HG03354 (cell line): Measurements from ENCODE around the gene OGDH.

Experiments
- ATAC-seq: cut with Tn5 transposase; IDR thresholded peaks from one replicate; pipeline ENCODE4 v1.9.1; 2021; ENCODE audit warnings: mild to moderate bottlenecking; ENCODE audit not compliant: unreplicated experiment, poor library complexity, severe bottlenecking

Gene OGDH

DNA sequence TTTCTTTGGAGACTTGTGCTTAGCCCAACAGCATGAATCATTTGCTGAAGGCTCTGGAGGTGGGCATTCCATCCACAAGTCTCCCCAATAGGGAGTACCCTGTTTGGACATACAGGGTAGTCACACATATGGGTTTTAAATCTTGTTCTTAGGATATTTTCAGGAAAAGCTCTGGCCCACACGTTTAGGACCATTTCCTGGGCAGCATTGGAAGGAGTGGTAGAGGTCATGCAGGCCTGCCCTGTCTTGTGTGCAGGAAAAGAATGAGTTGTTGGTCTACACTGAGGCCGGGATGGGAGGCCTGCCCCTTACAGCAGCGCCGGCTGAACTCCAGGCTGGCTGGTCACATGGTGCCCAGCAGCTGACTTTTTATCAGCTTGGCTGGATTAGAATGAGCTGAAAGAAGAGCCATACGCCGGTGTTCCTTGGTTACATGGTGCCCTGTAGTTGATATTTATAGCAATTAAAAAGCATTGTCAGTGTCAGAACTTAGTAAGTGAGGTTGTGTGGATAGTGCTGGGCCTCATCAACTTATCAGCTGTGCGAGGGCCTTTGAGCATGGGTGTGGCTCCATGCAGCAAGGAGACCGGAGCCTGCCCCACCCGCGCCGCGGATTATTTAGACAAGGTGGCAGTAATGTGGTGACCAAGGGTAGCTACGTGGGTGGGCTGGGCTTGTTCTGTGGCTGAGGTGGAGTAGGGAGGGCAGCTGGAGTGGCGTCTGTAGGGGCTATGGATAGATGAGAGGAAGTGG, 28.6 kb downstream of the OGDH start:
- ATAC-seq, result no peak

DNA sequence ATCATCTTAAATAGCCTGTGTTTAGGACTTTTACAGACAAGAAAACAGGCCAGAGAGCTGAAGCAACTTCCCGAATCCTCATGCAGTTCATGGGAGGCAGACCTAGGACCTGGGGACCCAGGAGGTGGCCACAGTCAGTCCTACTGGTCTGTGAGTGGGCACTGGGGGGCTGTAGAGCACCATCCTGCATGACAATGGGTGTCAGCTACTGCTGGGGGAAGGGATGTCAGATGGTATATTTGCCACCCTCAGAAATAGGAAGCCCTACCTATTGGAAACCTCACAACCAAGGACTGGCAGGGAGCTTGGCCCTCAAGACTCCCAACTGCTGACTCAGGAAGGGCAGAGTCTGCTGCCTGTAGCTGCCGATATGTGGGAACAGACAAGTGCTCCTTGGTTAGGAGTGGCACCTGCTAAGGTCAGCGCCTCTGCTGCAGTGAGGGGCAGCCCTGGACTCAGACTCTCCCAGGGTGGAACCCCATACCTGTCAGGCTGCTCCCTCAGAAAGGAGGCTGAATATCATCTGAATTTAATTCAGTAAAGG, 29.7 kb downstream of the OGDH start:
- ATAC-seq, result no peak

DNA sequence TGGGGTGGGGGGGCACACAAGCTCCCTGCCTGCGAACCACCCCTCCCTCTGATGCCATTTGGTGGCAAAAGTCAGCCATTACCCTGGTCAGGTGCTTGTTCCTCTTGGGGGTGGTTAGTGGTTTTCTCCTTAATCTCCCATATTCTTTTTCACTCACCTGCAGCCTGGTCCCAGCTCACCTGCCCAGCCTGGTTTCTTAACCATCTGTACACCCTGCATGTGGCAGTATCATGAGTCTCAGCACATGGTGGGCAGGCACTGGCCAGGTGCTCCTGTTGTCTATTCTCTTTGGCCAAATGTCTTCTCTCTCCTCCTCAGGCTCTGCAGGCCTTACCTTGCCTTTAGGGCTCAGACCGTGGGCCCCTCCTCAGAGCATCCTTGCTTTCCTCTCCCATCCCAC, 30.5 kb downstream of the OGDH start:
- ATAC-seq, result no peak

DNA sequence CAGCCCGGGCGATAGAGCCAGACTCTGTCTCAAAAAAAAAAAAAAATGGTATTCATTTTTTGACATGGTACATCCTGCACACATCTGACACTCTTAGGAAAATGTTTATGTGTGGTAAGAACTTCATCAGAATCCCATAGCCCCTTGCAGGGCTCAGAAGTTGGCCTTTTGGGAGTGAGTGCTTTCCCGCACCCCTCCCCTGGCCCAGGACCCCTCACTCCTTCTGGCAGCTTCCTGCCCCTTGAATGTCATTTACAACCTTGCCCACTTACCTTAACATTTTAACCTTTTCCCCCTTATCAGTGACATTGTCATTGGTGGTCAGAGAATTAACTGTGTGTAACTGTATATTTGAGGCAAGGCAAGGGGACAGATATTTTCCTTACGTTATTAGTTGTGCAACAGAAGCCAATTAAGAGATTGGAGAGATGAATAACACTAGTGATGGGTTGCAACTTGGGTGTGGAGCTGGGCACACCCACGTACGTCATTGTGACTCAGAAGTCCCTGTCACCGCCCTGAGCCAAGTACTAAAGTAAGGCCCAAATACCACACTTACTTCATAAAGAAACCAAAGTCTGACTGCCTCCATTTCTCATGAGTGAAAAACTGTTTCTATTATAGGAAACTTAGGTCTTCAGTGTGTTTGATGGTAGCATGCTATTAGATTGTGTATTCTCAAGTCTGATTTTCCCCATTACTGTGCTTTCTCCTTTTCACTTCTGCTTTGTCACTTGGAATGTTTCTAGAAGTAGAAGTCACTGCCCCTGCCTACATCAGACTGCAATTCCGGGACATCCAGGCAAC, 31.6 kb downstream of the OGDH start:
- peak; percentile 47 for ATAC-seq

DNA sequence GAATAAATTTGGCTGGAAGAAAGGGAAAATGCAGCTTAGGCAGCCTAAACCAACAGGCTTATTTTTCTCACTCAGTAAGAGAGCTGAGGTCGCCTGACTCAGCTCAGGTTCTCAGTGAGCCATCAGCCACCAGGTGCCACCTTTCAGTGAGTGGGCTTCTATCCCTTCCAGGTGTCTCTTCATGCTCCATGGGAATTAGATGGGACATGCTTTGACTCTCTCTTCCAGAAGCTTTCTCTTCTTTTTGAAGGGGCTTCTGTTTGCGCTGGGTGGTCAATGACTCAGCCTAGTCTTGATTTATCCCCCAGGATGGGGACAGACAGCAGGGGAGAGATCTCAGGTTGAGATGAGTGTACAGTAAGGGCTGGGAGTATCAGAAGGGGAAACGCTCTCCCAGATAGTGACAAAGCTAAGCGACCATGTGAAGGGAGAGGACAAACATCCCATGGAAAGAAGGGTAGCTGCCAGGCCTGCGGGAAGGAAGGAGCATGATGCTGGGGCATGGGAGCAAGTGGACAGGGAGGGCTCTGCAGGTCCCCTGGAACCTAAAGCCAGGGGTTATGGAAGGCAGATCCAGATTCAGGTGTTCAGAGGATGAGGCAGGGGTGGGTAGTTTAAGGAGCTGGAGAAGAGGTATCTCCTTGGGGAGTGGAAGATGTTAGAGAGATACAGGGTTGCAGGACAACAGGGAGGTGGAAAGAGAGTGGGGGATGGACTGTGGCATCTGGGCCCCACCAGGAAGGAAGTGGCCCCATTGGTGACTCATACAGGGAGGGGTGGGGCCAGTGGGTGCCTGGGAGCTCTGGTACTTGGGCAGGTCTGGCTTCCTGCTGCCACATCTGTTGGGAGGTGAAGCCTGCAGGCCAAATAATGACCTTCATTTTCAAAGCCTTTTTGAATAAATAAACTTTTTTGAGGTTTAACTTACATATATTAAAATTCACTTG, 32.5 kb downstream of the OGDH start:
- ATAC-seq, result peak; percentile 87

DNA sequence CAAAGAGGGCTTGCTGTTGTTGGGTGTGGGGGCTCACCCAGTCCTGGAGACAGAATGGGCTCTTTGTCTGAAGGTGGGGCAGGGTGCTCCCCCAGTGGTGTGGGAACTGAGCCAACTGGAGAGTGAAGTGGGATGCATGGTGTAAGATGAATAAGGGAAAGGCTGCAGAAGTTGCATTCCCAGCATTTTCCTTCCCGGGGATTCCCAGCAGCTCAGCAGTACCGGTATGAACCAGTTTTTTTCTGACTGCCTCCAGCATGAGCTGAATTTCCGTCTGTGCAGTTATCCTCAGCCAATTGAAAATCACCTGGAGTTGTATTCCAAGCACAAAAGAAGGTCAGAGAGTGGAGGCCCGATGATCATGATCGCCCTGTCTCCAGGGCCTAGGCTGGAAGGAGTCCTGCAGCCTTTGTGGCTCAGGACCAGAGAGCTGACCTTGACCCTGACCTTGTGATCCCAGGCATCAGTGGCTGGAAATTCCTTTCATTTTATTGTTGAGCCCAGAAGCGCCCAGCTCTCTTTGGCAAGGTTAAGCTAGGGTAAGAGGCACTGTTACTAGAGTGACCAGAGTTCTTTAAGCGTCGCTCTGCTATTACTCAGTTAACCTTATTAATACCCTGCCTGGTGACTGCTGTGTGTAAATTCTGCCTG, 33.4 kb downstream of the OGDH start:
- ATAC-seq, result no peak

DNA sequence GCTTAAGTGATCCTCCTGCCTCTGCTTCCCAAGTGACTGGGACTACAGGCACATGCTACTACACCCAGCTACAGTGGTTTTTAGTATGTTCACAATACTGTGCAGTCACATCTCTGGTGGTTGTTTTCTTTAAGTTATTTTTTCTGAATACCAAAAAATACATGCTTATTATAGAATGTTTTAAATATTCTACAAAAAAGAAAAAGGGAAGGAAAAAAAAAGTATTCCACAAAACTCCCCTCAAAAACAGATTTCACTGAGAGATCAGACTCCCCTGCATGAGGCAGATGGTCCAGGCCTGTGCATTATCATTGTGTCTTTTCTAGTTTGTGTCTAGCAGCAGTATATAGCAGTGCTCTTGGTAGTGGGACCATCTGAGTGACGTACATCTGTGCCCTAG, 36.8 kb downstream of the OGDH start:
- no peak for ATAC-seq

DNA sequence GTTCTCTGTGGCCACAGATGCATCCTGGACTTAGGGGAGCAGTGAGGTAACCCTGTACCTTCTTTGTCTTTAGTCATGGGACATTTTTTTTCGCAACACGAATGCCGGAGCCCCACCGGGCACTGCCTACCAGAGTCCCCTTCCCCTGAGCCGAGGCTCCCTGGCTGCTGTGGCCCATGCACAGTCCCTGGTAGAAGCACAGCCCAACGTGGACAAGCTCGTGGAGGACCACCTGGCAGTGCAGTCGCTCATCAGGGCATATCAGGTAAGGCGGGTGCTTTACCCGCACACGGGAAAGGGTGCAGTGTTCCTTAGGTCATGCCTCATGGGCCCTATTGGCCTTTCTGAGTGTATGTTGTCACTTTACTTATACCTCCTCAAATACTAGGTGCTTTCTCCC, 38.8 kb downstream of the OGDH start:
- no peak for ATAC-seq

DNA sequence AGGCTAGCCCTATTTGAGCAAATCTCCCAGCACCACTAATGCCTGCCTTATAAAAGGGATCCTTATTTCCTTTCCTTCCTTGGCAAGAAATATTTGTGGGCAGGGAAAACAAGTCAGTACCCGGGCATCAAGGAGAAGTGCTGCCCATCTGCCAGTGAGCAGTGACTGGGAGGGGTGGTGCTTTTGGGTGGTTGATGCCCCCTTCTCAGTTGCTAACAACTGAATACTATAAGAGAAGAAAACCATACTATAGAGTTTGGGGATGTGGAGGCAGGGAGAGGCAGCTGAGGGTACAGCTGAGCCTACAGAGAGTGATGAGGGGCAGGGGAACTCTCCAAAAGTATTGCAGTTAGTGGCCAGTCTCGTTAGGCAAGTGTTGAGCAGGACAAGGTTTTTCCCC, 39.3 kb downstream of the OGDH start:
- no peak for ATAC-seq

DNA sequence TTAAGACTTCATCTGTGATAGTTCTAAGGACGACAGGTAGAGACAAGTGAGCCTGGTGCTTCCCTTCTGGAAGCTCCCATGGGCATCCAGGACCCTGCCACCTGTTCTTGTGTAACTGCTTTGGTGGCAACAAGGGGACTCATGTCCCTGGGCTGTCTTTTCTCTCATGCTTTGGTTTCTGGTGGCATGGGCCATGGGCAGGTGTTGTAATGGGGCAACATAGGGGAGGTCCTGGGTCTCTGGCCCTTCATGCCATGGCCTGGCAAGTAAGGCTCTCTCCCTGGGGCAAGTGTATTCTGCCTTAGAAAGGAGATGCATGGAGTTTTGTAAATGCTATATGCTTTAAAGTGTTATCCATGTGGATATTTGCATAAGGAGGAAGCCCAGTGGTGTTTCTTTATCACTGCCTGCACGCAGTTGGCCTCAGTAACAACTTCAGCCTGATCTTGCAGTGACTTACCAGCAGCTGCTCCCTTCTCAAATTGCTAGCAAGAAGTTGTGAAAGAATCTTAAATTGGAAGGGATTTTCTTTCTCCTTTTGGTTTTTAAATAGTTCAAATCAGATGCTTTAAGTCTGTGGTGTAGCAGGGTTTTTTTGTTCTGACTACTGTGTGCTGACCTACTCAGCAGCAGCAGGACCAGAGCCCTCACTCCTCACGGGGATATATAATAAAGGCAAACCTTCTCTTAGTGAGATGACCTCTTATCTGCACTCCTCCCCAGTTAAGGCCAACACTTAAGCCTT, 39.9 kb downstream of the OGDH start:
- ATAC-seq, result no peak

DNA sequence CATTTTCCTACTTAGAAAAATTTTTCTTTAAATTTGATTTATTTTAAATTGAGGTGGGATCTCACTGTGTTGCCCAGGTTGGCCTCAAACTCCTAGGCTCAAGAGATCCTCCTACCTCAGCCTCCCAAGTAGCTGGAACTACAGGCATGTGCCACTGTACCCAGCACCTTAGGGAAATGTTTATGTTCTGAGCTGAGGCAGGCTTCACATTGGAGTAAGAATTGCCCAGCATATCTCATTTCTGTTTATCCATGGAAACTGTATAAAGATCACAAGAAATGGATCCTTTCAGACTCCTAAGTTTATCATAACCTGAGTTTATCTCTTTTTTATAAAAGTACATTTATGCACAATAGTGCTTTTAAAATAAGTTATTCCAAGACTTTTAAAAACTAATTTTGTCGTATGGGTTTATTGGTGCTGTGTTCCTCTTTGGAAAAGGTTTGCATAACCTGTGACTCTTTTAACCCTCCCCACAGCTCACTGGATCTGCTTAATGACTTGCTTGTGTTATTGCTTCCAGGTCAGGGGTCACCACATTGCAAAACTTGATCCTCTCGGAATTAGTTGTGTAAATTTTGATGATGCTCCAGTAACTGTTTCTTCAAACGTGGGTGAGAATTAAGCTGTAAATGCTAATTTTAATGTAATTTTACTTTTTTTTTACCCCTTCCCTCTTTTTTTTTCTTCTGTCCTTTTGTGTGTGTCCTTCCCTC, 40.7 kb downstream of the OGDH start:
- no peak for ATAC-seq

DNA sequence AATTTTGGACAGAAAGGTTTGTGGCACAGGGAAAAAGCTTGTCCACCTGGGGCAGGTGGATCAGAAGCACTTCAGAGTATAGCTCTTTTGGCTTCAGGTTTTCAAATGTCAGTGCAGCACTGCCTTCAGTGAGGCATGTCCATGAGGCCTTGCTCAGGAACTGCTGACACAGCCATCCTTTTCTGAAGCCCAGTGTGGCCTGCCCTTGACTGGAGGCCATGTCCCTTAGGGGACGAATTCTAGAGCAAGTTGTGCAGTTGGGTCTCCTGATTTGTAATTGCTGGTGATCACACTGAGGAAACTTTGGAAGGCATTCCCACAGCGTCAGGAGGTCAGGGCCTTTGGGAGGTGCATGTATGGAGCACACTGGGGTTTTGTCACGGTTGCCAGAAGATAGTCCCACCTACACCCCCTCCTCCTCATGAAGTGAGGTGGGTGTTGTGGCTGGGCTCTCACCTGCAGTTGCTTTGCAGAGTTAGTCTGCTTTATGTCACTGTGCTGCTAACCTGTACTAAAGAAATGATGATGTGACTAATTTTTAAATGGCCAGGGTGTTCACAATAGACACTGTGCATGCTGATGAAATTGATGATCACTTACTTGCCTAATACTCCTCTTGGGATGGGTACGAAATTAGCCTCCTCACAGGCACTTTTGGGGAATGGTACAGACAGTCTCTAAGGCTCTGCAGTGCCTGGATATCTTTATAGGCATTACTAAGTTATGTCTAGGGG, 41.7 kb downstream of the OGDH start:
- no peak for ATAC-seq

DNA sequence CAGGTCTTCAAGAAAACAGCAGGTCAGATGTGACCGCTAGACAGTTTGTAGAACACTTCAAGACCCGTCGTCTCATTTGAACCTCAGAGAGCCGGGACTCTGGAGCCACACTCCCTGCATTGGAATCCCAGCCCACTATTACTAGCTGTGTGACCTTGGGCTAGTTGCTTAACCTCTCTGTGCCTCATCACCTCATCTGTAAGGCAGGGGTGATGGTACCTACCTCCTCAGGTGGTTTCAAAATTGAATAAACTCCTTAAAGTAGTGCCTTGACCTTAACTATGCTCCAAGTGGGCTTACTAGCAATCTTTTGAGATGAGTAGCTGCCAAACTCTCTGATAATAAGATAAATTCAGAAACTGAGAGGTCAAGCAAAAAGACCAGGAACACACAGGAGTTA, 43.8 kb downstream of the OGDH start:
- ATAC-seq, result no peak

DNA sequence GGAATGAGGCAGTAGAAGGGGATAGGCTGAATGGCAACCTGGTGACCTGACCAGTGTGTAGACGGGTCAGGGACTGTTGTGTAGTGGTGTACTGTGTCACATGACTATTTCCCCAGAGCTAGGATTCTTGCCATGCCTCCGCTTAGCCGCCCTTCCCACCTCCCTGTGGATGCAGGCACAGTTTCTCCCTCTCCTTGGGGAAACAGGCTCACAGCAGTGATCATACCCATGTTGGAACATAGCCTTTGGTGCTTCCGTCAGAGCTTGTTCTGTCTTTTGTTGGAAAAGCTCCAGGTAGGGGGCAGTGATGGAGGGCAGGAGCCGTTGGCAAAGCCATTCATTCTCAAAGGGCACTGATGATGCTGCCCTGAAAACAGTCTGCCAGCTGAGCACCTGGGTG, 44.3 kb downstream of the OGDH start:
- no peak for ATAC-seq

DNA sequence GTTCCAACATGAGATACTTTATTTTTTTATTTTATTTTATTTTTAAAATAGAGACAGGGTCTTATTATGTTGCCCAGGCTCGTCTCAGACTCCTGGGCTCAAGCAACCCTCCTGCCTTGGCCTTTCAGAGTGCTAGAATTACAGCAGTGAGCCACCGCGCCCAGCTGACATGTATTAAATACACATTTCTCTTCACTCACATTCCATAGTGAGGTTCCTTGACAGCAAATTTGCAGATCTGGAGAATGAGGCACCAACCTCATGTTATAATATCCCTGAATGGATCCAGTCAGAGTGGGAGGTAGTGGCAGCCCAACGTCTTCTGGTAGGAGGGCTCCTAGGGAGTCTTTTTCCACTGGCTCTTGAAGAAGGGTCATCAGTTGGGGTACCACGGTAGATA, 46.1 kb downstream of the OGDH start:
- ATAC-seq, result no peak

DNA sequence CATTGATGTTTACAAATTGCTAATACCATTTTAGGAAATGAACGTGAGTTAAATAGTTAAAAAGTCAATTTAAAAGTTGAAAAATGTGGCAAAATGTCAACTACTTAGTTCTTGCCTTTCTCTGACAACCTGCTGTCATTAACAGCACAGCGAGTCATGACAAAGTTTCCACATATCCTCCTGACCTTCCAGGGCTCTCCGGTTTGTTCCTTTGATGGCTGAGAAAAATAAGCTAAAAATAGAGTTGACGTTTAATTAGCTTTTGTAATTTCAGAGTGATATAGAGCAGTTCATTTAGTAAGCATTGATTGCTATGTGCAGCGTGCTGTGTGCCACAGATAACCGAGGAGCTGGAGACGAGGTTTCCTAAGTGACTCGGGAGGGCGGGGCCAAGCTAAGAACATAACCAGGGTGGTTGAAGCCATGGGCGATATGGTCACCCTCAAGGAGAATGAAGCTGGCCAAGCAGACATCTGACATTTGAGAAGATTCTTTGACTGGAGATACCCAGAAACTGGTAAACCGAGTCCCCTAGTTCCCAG, 47.9 kb downstream of the OGDH start:
- no peak for ATAC-seq

DNA sequence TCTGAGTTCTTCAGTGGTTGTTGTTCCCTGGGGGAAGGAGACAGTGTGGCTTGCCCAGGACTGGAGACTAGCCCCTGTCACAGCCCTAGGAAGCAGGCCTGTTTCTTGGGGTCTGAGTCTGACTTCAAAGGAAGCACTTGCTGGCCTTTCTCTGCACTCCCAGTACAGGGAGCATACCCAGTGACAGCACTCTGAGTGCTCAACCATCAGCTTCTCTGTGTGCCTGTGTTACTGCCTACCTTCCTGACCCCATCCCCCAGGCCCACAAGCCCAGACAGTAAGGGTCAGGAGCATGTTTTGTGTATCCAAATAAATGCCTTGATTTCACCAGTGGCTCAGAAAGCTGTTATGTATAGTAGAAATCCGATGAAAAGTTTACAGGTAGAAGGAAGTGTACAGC, 48.9 kb downstream of the OGDH start:
- no peak for ATAC-seq
